Measurements from ENCODE around the gene TAB2.

Gene TAB2

GRCh38 chr6:149331043-149331807, 13.7 kb downstream of the TAB2 start:
- no peak for DNase-seq (ENCODE audit: extremely low spot score)
- ChIA-PET CTCF (no interaction called here), POLR2A (no interaction called here)
- TF ChIP-seq SUZ12 (IDR thresholded peaks at IDR 0.05) = no peak
- TF ChIP-seq NFRKB (IDR thresholded peaks at IDR 0.05) = no peak
- no peak for TF ChIP-seq CTBP1 (IDR thresholded peaks at IDR 0.05; ENCODE audit: borderline replicate concordance)
- no peak for TF ChIP-seq SP1 (IDR thresholded peaks at IDR 0.05)
- no peak for TF ChIP-seq L3MBTL2 (conservative IDR thresholded peaks at IDR 0.05)
- TF ChIP-seq TARDBP (IDR thresholded peaks at IDR 0.05) = no peak
- no peak for TF ChIP-seq BHLHE40 (IDR thresholded peaks at IDR 0.05; ENCODE audit: borderline replicate concordance)
- TF ChIP-seq FOXK2 (IDR thresholded peaks at IDR 0.05) = no peak
- TF ChIP-seq ARNT (IDR thresholded peaks at IDR 0.05) = no peak
- TF ChIP-seq ZNF384 (IDR thresholded peaks at IDR 0.05) = no peak
- TF ChIP-seq ELF4 (IDR thresholded peaks at IDR 0.05) = no peak
- no peak for TF ChIP-seq HDGF (IDR thresholded peaks at IDR 0.05; ENCODE audit: borderline replicate concordance)
- TF ChIP-seq FOXM1 (IDR thresholded peaks at IDR 0.05; ENCODE audit: borderline replicate concordance) = no peak
- TF ChIP-seq LEF1 (IDR thresholded peaks at IDR 0.05; ENCODE audit: borderline replicate concordance) = no peak
- no peak for TF ChIP-seq FOXA1 (IDR thresholded peaks at IDR 0.05)
- no peak for TF ChIP-seq PKNOX1 (IDR thresholded peaks at IDR 0.05)

- ChIA-PET CTCF (no interaction called here), POLR2A (interaction anchor here (1.4 kb wide), 1 partner anchor 15 kb away, joined by 6 read pairs; the partner anchor contains the start of gene TAB2)
- TF ChIP-seq BHLHE40 (IDR thresholded peaks at IDR 0.05; ENCODE audit: borderline replicate concordance) (no peak), L3MBTL2 (conservative IDR thresholded peaks at IDR 0.05) (no peak), NFRKB (IDR thresholded peaks at IDR 0.05) (no peak), FOXK2 (IDR thresholded peaks at IDR 0.05) (no peak), PKNOX1 (IDR thresholded peaks at IDR 0.05) (no peak), SUZ12 (IDR thresholded peaks at IDR 0.05) (no peak), FOXM1 (IDR thresholded peaks at IDR 0.05; ENCODE audit: borderline replicate concordance) (no peak), HDGF (IDR thresholded peaks at IDR 0.05; ENCODE audit: borderline replicate concordance) (no peak), LEF1 (IDR thresholded peaks at IDR 0.05; ENCODE audit: borderline replicate concordance) (no peak), ARNT (IDR thresholded peaks at IDR 0.05) (no peak), TARDBP (IDR thresholded peaks at IDR 0.05) (no peak), CTBP1 (IDR thresholded peaks at IDR 0.05; ENCODE audit: borderline replicate concordance) (no peak), ELF4 (IDR thresholded peaks at IDR 0.05) (no peak), FOXA1 (IDR thresholded peaks at IDR 0.05) (no peak), SP1 (IDR thresholded peaks at IDR 0.05) (no peak), ZNF384 (IDR thresholded peaks at IDR 0.05) (no peak)
- DNase-seq (ENCODE audit: extremely low spot score) = no peak
Measured at GRCh38 chr6:149331871-149332270, 14.4 kb downstream of the TAB2 start.

DNA sequence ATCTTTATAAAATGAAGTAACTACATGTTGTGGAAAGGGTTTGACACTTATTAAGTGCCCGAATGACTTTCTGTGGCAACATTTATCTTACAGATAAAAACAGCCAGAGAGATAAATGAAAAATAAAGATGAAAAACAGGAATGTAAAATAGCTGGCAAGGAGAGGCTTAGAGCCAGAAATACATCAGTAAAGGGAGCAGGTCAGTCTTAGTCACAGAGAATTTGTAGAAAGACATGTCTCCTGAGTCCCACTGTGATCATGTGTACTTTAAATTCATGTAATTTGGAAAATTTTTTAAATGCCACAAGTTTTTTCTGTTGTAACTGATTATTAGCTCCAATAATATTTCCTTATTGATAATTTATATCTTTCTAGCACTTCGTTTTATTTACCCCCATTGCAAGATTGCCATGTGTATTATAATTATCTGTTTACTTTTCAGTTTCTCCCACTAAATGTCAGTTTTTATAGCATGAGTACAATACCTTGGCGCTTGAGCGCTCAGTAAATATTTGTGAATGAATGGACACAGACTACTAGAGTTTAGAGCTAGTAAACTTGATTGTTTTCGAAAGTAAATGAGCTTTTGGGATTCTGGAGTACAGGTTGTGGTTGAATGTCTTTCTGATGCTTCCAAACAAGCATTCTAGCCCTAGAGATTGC, 15.2 kb downstream of the TAB2 start:
- CTCF ChIA-PET = no interaction called here
- TF ChIP-seq FOXA1 (IDR thresholded peaks at IDR 0.05) = no peak
- no peak for TF ChIP-seq PKNOX1 (IDR thresholded peaks at IDR 0.05)
- TF ChIP-seq ZNF384 (IDR thresholded peaks at IDR 0.05) = no peak
- no peak for TF ChIP-seq HDGF (IDR thresholded peaks at IDR 0.05; ENCODE audit: borderline replicate concordance)
- no peak for TF ChIP-seq SP1 (IDR thresholded peaks at IDR 0.05)
- TF ChIP-seq ELF4 (IDR thresholded peaks at IDR 0.05) = no peak
- no peak for TF ChIP-seq FOXK2 (IDR thresholded peaks at IDR 0.05)
- DNase-seq (ENCODE audit: extremely low spot score) = no peak
- POLR2A ChIA-PET = interaction anchor here (1.4 kb wide), 1 partner anchor 16 kb away, joined by 6 read pairs; the partner anchor contains the start of gene TAB2

DNA sequence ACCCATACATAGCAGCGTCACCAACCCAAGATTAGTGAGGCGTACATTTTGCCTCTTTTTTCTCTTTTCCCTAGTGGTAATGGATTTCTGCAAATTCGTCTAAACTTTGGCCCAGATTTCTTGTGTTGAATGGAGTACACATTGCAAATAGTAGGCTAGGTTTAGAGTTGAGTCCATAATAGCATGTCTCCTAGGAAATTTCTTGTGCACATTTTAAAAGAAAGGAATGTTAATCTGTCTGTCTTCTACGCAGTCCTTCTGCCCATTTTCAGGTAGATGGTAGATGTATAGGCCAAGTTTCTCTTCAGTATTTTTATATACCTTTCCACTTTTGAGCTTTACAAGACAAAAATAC, 15.7 kb downstream of the TAB2 start:
- DNase-seq (ENCODE audit: extremely low spot score) = no peak
- TF ChIP-seq NFRKB (IDR thresholded peaks at IDR 0.05) (no peak), SP1 (IDR thresholded peaks at IDR 0.05) (no peak), HDGF (IDR thresholded peaks at IDR 0.05; ENCODE audit: borderline replicate concordance) (no peak), FOXM1 (IDR thresholded peaks at IDR 0.05; ENCODE audit: borderline replicate concordance) (no peak), LEF1 (IDR thresholded peaks at IDR 0.05; ENCODE audit: borderline replicate concordance) (no peak), ARNT (IDR thresholded peaks at IDR 0.05) (no peak), L3MBTL2 (conservative IDR thresholded peaks at IDR 0.05) (no peak), TARDBP (IDR thresholded peaks at IDR 0.05) (no peak), FOXA1 (IDR thresholded peaks at IDR 0.05) (no peak), BHLHE40 (IDR thresholded peaks at IDR 0.05; ENCODE audit: borderline replicate concordance) (no peak), SUZ12 (IDR thresholded peaks at IDR 0.05) (no peak), CTBP1 (IDR thresholded peaks at IDR 0.05; ENCODE audit: borderline replicate concordance) (no peak)
- ChIA-PET POLR2A (interaction anchor here (1.4 kb wide), 1 partner anchor 17 kb away, joined by 6 read pairs; the partner anchor contains the start of gene TAB2), CTCF (no interaction called here)

DNA sequence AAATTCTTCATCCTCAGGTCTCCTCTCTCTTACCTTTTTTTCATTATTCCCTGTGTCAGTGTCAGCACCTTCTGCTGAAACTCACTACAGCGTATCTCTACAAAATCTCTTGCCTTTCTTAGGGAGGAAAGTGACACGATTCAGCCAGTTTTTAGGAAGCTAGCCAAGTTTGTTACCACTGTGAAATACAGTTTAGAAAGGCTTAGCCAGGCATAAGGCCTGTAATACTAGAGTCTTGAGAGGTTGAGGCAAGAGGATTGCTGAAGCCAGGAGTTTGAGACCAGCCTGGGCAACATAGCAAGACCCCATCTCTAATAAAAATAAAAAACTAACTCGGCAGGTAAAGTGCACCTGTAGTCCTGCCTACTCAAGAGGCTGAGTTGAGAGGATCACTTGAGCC, 16.7 kb downstream of the TAB2 start:
- ChIA-PET CTCF (interaction anchor here (0.7 to 0.8 kb wide), 2 partner anchors 133 to 294 kb away, joined by 3 to 7 read pairs; no protein-coding TSS in a partner anchor), POLR2A (no interaction called here)
- TF ChIP-seq FOXK2 (IDR thresholded peaks at IDR 0.05) (no peak), BHLHE40 (IDR thresholded peaks at IDR 0.05; ENCODE audit: borderline replicate concordance) (no peak), FOXA1 (IDR thresholded peaks at IDR 0.05) (no peak), PKNOX1 (IDR thresholded peaks at IDR 0.05) (no peak), ARNT (IDR thresholded peaks at IDR 0.05) (no peak), L3MBTL2 (conservative IDR thresholded peaks at IDR 0.05) (no peak), FOXM1 (IDR thresholded peaks at IDR 0.05; ENCODE audit: borderline replicate concordance) (no peak), ELF4 (IDR thresholded peaks at IDR 0.05) (no peak), HDGF (IDR thresholded peaks at IDR 0.05; ENCODE audit: borderline replicate concordance) (no peak), SUZ12 (IDR thresholded peaks at IDR 0.05) (no peak), TARDBP (IDR thresholded peaks at IDR 0.05) (no peak), ZNF384 (IDR thresholded peaks at IDR 0.05) (no peak), LEF1 (IDR thresholded peaks at IDR 0.05; ENCODE audit: borderline replicate concordance) (no peak), NFRKB (IDR thresholded peaks at IDR 0.05) (no peak), SP1 (IDR thresholded peaks at IDR 0.05) (no peak), CTBP1 (IDR thresholded peaks at IDR 0.05; ENCODE audit: borderline replicate concordance) (no peak)
- DNase-seq (ENCODE audit: extremely low spot score) = no peak
